GM19099 (cell line): ENCODE measurements around the gene ALKBH6.
A peak's percentile ranks its signal among the peaks of the same experiment; 100 is the strongest.

ENCODE experiments used
- POLR2A ChIP-seq: IDR thresholded peaks from 3 replicates; pipeline ENCODE4 v1.6.1; 2011; ENCODE audit warnings: low read depth; ENCODE audit not compliant: insufficient read length; ENCODE audit errors: extremely low read depth

Gene ALKBH6

DNA sequence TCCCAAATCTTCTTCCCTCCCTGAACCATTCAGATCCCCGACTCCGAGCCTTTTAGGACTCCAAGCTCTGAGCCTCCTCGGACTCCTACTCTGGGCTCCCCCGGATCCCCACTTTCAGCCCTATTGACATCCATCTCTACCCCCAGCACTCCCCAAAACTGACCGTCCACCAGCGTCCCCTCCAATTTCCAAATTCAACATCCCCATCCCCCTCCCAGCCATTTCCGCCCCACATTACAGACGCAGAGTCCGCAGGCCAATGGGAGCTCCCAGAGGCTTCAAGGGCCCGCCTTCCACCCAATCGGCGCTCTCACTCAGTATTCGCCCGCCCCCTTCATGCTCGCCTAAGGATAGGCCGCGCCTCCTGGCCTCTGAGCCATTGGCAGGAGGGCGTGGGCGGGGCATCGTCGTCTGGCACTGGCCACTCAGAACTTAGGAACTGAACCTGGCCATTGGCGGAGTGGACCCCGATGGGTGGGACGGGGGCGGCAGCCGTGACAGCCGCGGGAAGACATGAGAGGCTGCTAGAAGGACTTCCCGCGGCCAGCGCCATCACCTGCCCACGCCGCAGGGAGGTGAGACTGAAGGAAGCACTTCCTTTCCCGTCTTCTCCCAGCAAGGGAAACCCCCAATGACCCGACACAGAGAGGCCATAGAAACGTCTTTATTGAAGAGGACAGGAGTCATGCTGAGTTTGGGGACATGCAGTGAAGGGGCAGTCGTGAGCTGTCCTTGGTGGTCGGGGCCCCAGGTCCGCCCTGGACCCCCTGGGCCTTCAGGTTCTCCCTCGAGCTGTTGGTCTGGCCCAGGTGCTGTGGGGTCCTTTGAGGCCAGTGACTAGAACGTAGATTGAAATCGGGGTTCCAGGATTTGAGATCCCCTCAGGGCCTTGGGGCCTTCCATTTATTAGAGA lies at the start of gene ALKBH6:
ALKBH6 (minus strand) TSS at position 202 of the 913 bp plus-strand sequence. CDS start 816 bp downstream, outside the sequence.
- peak; percentile 61 for TF ChIP-seq POLR2A

DNA sequence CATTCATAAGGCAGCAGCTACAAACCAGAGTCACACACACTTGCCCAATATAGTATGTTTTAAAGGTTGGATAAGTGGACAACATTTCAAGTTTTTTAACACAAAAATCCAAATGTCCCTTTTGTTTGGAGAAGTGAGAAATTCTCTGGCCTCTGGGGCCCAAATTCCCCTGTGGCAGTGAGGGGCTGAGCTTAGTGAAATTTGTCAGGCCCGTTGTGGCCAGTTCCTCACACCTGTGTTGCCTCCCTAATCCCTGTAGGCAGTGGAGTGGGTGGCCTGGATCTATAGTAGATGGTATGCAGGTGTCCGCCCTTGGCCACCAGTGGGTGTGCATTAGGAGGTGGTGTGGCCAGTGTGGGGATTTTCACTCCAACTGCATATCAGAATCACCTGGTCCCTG lies 47.4 kb upstream of the ALKBH6 start:
- TF ChIP-seq POLR2A = no peak

DNA sequence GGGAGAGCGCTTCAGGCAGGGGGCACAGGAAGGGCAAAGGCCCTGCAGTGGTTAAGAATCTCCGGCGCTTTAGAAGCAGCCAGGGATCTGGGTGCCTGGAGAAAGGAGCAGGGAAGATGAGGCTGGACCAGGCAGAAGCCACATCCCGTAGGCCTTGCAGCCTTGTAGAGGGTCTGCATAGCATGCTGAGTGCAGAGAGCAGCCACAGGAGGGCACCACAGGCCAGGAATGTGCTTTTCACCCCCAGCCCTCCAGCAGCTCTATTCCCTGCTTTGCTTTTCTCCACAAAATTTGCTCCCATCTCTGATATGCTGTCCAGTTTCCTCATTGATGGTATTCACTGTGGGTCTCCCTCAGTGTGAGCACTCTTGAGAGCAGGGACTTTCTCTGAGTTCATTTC lies 46.4 kb upstream of the ALKBH6 start:
- TF ChIP-seq POLR2A = no peak

GRCh38 chr19:36059180-36059910 lies 45.3 kb upstream of the ALKBH6 start:
- TF ChIP-seq POLR2A = no peak

DNA sequence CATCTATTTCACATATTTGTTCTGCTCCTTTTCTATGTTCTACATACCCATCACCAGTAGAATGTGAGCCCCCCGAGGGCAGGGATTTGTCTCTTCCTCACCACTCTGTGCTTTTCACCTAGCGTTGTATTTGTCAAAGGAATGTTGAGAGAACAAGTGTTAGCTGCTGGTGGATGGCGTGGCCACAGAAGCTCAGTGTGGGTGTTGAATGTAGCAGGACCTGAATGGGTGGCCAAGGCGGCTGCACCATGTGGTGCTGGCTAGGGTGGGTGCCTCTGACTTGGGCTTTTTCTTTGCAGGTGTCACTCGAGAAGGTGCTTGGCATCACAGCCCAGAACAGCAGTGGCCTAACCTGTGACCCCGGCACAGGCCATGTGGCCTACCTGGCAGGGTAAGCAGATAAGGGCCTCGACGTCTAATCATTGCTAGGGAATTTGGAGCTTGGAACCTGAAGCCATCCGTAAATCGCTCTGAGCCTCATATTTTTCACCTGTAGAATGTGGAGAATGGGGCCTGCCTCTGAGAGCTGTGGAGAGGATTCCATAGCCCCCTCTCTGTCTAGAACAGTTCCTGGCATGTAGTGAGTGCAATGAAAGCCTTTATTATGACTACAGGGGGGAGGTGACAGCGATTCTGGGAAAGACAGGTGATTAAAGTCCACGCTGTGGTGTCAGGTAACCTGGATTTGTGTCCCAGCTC lies 44.6 kb upstream of the ALKBH6 start:
- no peak for TF ChIP-seq POLR2A

- peak; percentile 59 for TF ChIP-seq POLR2A
Observed at GRCh38 chr19:36054733-36055686, 41.0 kb upstream of the ALKBH6 start, which contains the start of gene WDR62. TSS of gene WDR62 (plus strand) at chr19:36054897. CDS start at chr19:36054972, 75 bp downstream.

DNA sequence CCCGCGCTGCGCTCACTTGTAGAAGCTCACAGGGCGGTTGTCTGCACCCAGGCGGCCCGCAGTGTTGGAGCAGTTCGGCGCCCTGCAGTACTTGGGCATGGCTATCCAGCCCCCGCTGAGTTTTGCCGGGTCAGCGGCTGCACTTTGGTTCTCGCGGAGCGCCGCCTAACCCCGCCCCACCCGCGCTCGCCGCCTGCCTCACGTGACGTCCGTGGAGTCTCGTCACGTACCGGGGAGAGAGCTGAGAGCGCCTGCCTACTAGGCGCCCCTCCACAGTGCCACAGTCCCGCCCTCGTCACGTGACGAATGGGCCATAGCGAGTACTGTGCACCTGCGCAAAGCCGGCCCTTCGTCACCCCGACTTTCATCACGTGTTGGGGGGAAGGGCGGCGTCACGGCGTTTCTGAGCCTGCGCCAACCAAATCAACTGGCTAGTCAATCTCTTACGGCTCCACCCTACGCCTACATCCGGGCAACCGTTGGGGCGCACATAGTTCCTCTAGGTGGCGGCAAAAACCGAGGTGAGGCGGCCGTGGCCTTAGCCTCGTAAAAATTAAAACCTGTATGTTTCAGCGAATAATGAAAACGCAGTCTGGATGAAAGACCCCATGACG lies 40.2 kb upstream of the ALKBH6 start, which contains the start of gene THAP8:
THAP8 (minus strand) TSS at position 167 of the 614 bp plus-strand sequence; CDS start at position 99, 68 bp downstream.
- peak; percentile 77 for TF ChIP-seq POLR2A

DNA sequence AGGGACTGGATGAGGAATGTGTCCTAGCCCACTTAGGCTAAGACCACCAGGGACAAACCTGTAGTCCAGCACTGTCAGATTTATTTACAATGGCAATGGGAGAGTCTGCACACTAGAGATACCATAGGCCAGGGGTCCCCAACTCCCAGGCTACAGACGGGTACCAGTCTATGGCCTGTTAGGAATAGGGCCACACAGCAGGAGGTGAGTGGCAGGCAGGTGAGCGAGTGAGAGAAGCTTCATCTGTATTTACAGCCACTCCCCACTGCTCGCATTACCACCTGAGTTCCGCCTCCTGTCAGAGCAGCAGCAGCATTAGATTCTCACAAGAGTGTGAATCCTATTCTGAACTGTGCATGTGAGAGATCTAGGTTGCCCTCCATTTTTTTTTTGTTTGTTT lies 37.6 kb upstream of the ALKBH6 start:
- TF ChIP-seq POLR2A = no peak

- no peak for TF ChIP-seq POLR2A
Observed at GRCh38 chr19:36051236-36051635, 37.2 kb upstream of the ALKBH6 start.

GRCh38 chr19:36049080-36049698 lies 35.2 kb upstream of the ALKBH6 start:
- TF ChIP-seq POLR2A = no peak

- no peak for TF ChIP-seq POLR2A
Observed at GRCh38 chr19:36047835-36048234, 33.8 kb upstream of the ALKBH6 start.

DNA sequence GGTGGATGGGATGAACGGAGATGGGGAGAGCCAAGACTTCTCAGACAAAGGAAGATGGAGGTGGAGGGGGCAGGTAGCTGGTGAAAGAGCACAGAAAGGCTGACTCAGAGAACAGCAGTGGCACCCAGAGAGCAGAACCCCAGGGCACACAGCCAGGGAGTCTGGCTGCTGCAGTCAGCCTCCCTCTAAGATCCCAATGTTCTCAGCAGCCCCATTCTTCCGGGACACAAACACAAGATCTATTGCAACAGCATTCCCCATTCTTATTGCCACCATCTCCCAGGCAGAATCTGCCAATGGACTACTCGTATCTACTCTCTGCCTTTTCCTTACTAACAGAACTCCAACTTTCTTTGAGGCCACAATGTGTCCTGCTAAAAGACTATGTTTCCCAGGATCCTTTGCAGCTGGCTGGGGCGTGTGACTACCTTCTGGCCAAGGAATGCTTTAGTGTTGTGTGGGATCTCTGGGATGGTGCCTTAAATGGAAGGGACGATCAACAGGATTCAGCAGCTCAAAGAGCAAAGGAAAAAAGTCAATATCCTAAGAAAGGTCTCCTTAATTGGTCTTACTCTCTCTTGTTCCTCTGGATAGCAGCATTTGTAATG lies 32.5 kb upstream of the ALKBH6 start:
- no peak for TF ChIP-seq POLR2A

DNA sequence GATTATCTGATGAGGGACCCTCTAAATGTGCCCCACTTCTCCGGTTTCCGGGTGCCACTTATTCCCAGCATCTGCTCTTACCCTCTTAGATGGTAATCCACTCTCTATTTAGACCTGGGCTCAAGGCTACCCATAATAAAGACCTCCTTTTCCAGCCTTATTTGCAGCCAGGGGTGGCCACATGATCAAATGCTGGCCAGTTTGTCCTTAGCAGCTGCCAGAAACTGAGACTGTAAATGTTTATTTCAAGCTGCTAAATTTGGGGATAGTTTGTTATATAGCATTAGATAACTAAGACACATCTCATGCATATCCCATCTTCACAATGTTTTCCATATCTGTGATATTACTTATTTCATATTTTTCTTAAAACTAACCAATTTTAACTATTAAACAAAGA lies 29.9 kb upstream of the ALKBH6 start:
- no peak for TF ChIP-seq POLR2A
